ENCODE data around the gene STRIP2. TPM values are rescaled to one million over a fixed set of nuclear protein-coding genes. Genes with fewer than 3 reads are reported as not detected.
A peak's percentile ranks its signal among the peaks of the same experiment; 100 is the strongest.

The STRIP2 gene
- total RNA-seq, 2 donors from 2014 or later = 11.7 to 15.8 TPM

DNA sequence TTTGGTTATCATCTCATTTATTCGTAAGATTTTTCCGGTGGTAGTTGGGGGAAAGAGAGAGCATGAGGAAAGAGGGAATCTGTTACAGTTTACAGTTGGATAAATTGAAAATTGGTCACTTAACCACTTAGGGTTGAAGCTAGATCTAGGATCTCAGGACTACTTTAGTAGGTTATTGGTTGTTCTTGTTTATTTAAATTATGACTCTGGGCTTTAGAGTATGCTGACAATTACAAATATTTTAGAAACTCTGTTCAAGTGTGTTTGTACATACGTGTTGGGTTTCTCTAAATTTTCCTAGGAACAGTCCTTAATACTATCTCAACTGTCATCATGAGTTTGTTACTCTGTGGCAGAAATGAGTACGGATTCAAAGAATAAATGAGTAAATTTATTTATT lies 48.6 kb upstream of the STRIP2 start:
- Mint-ChIP-seq H3K36me3 (ENCODE audit: low read depth) (peaks cover 10% of the 10 kb centered on the region), H3K4me3 (no peak overlapping the region), H3K4me1 (peaks cover 24% of the 10 kb centered on the region), H3K27ac (no peak overlapping the region), H3K9me3 (no peaks in the 10 kb centered on the region), H3K27me3 (ENCODE audit: insufficient read depth) (no peaks in the 10 kb centered on the region)
- Histone ChIP-seq H3K4me1 (ENCODE audit: control insufficient read depth, insufficient read depth, low read length) (no peaks in the 10 kb centered on the region), H3K27me3 (ENCODE audit: control insufficient read depth, insufficient read depth, low read length, poor library complexity, severe bottlenecking) (no peaks in the 10 kb centered on the region), H3K4me3 (ENCODE audit: low read length) (no peak overlapping the region), H3K9me3 (ENCODE audit: control insufficient read depth, low read length) (no peaks in the 10 kb centered on the region), H3K9ac (ENCODE audit: extremely low read depth, low read length, poor library complexity, severe bottlenecking) (no peak overlapping the region), H3K36me3 (ENCODE audit: control insufficient read depth, insufficient read depth, low read length) (no peaks in the 10 kb centered on the region), H3K27ac (ENCODE audit: low read depth, low read length) (no peak overlapping the region)
- TF ChIP-seq, protein P1, sequence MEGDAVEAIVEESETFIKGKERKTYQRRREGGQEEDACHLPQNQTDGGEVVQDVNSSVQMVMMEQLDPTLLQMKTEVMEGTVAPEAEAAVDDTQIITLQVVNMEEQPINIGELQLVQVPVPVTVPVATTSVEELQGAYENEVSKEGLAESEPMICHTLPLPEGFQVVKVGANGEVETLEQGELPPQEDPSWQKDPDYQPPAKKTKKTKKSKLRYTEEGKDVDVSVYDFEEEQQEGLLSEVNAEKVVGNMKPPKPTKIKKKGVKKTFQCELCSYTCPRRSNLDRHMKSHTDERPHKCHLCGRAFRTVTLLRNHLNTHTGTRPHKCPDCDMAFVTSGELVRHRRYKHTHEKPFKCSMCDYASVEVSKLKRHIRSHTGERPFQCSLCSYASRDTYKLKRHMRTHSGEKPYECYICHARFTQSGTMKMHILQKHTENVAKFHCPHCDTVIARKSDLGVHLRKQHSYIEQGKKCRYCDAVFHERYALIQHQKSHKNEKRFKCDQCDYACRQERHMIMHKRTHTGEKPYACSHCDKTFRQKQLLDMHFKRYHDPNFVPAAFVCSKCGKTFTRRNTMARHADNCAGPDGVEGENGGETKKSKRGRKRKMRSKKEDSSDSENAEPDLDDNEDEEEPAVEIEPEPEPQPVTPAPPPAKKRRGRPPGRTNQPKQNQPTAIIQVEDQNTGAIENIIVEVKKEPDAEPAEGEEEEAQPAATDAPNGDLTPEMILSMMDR (conservative IDR thresholded peaks at IDR 0.05) = no peak
- WGBS, 2 experiments (ENCODE audit: insufficient coverage in 1 of 2, insufficient read length in 1 of 2) = 92% methylated on average over 2 to 3 of the region's 4 CpGs
- no peak for DNase-seq

DNA sequence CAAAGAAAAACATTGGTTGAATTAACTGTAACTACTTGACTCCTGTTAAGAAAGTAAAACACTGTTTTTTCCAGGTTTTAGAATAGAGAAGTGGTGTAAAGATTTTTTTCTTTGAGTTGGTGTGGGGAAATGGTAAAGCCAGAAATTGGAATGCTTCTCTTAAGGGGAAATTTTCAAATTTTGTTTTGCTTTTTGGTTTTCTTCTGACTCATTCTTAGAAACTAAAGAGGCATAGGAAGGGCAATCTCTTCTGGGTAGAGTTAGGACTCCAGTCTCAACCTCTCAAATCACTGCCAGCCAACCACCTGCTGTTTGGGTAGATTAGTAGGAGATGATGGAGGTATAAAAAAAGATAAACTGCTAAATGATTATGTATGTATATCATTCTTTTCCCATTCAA lies 47.7 kb upstream of the STRIP2 start:
- peaks cover 24% of the 10 kb centered on the region for H3K4me1 Mint-ChIP-seq

DNA sequence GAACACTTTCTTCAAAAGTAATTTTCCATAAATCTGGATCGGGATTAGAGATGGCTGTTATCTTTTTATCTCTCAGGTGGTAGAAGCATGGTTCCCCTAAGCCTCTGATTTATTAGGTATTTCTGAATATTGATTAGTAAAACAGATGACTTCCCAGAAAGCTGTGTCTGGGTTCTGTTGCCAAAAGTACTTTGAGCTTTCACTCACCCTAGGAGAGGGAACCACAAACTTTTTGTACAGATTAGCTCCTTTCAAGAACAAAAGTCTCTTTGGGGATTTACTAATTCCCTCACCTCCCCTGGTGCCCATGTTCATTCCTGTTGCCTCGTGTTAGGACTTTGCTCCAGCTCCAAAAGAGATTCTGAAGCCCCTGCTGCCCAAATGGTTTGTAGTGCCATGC lies 46.7 kb upstream of the STRIP2 start:
- no peaks in the 10 kb centered on the region for H3K9me3 ChIP-seq (ENCODE audit: control insufficient read depth, low read length)
- Mint-ChIP-seq H3K9me3 (no peaks in the 10 kb centered on the region), H3K4me3 (no peak overlapping the region), H3K27ac (peak overlapping the region; percentile 41), H3K27me3 (ENCODE audit: insufficient read depth) (no peaks in the 10 kb centered on the region), H3K36me3 (ENCODE audit: low read depth) (peaks cover 6% of the 10 kb centered on the region), H3K4me1 (peaks cover 24% of the 10 kb centered on the region)
- H3K9ac ChIP-seq (ENCODE audit: extremely low read depth, low read length, poor library complexity, severe bottlenecking) = no peak overlapping the region
- 80 to 84% methylated on average over 1 to 2 of the region's 2 CpGs for WGBS, 2 experiments (ENCODE audit: insufficient coverage in 1 of 2, insufficient read length in 1 of 2)
- TF ChIP-seq, protein P1 (conservative IDR thresholded peaks at IDR 0.05) = no peak
- no peaks in the 10 kb centered on the region for H3K36me3 ChIP-seq (ENCODE audit: control insufficient read depth, insufficient read depth, low read length)
- no peak for DNase-seq
- H3K4me1 ChIP-seq (ENCODE audit: control insufficient read depth, insufficient read depth, low read length) = no peaks in the 10 kb centered on the region
- no peaks in the 10 kb centered on the region for H3K27me3 ChIP-seq (ENCODE audit: control insufficient read depth, insufficient read depth, low read length, poor library complexity, severe bottlenecking)
- H3K4me3 ChIP-seq (ENCODE audit: low read length) = no peak overlapping the region
- no peak overlapping the region for H3K27ac ChIP-seq (ENCODE audit: low read depth, low read length)

More for the DNA sequence above, 47.7 kb upstream of the STRIP2 start:
- no peaks in the 10 kb centered on the region for H3K9me3 Mint-ChIP-seq
- peak overlapping the region; percentile 28 for H3K27ac Mint-ChIP-seq
- H3K27me3 Mint-ChIP-seq (ENCODE audit: insufficient read depth) = no peaks in the 10 kb centered on the region
- Histone ChIP-seq H3K4me3 (ENCODE audit: low read length) (no peak overlapping the region), H3K36me3 (ENCODE audit: control insufficient read depth, insufficient read depth, low read length) (no peaks in the 10 kb centered on the region), H3K4me1 (ENCODE audit: control insufficient read depth, insufficient read depth, low read length) (no peaks in the 10 kb centered on the region), H3K9ac (ENCODE audit: extremely low read depth, low read length, poor library complexity, severe bottlenecking) (no peak overlapping the region), H3K27me3 (ENCODE audit: control insufficient read depth, insufficient read depth, low read length, poor library complexity, severe bottlenecking) (no peaks in the 10 kb centered on the region), H3K9me3 (ENCODE audit: control insufficient read depth, low read length) (no peaks in the 10 kb centered on the region), H3K27ac (ENCODE audit: low read depth, low read length) (no peak overlapping the region)
- no peak for DNase-seq
- H3K4me3 Mint-ChIP-seq = no peak overlapping the region
- TF ChIP-seq, protein P1 (conservative IDR thresholded peaks at IDR 0.05) = no peak
- peaks cover 10% of the 10 kb centered on the region for H3K36me3 Mint-ChIP-seq (ENCODE audit: low read depth)

Data from endodermal cell (in vitro differentiated cells).